HG02588 (cell line): ENCODE data around the gene PEMT.

Experiments used
- ATAC-seq: cut with Tn5 transposase; IDR thresholded peaks from one replicate; pipeline ENCODE4 v1.9.1; 2021; ENCODE audit warnings: mild to moderate bottlenecking, moderate library complexity; ENCODE audit not compliant: unreplicated experiment

Gene PEMT

GRCh38 chr17:17505610-17506171 lies 85.8 kb downstream of the PEMT start:
- no peak for ATAC-seq

- ATAC-seq: no peak
These were observed 86.4 kb downstream of the PEMT start for GRCh38 chr17:17505151-17505550.

GRCh38 chr17:17504341-17505140 lies 87.0 kb downstream of the PEMT start:
- no peak for ATAC-seq

GRCh38 chr17:17503566-17504130 lies 87.9 kb downstream of the PEMT start:
- ATAC-seq: no peak

- no peak for ATAC-seq
These were observed 88.6 kb downstream of the PEMT start for GRCh38 chr17:17502741-17503565.

GRCh38 chr17:17500999-17501605 lies 90.4 kb downstream of the PEMT start:
- ATAC-seq: no peak

- ATAC-seq: no peak
These were observed 91.9 kb downstream of the PEMT start for GRCh38 chr17:17499402-17500145.

- ATAC-seq: no peak
These were observed 92.8 kb downstream of the PEMT start for GRCh38 chr17:17498606-17499301.

- ATAC-seq: no peak
These were observed 93.5 kb downstream of the PEMT start for GRCh38 chr17:17497845-17498520.

GRCh38 chr17:17497065-17497844 lies 94.3 kb downstream of the PEMT start:
- ATAC-seq: no peak

- ATAC-seq: peak; percentile 63
These were observed 95.1 kb downstream of the PEMT start, which contains the start of gene RASD1 for GRCh38 chr17:17496189-17497064. Gene RASD1, minus strand, starts transcription at chr17:17496395. Its CDS starts 214 bp downstream, at chr17:17496181.

GRCh38 chr17:17495536-17496188 lies 95.8 kb downstream of the PEMT start:
- ATAC-seq: no peak

GRCh38 chr17:17494870-17495535 lies 96.5 kb downstream of the PEMT start:
- no peak for ATAC-seq

- no peak for ATAC-seq
These were observed 97.0 kb downstream of the PEMT start for GRCh38 chr17:17494499-17494869.

- ATAC-seq: no peak
These were observed 97.5 kb downstream of the PEMT start for GRCh38 chr17:17493986-17494466.
